WTC11 (cell line): Measurements from ENCODE around the gene PATE3.

Experiments used
- ATF1 ChIP-seq: sonication (generic); formaldehyde crosslinking; IDR thresholded peaks from 2 replicates; pipeline ENCODE4 v1.8.1; 2023; ENCODE audit warnings: mild to moderate bottlenecking, moderate library complexity, missing genetic modification reagents
- ATF3 ChIP-seq: sonication (generic); formaldehyde crosslinking; conservative IDR thresholded peaks from 2 replicates; pipeline ENCODE4 v1.8.1; 2022; ENCODE audit warnings: mild to moderate bottlenecking, missing genetic modification reagents
- ATF6 ChIP-seq: sonication (generic); formaldehyde crosslinking; IDR thresholded peaks from 2 replicates; pipeline ENCODE4 v1.8.1; 2023; ENCODE audit warnings: mild to moderate bottlenecking, missing genetic modification reagents
- CREM ChIP-seq: sonication (generic); formaldehyde crosslinking; IDR thresholded peaks from 2 replicates; pipeline ENCODE4 v1.8.1; 2022; ENCODE audit warnings: mild to moderate bottlenecking, missing genetic modification reagents, moderate library complexity
- CTCF ChIP-seq: fragments of 200-600 bp; IDR thresholded peaks from 2 replicates; pipeline ENCODE4 v1.8.0; 2022; ENCODE audit warnings: antibody characterized with exemption
- E2F1 ChIP-seq: sonication (generic); formaldehyde crosslinking; IDR thresholded peaks from 2 replicates; pipeline ENCODE4 v1.8.0; 2022; ENCODE audit warnings: mild to moderate bottlenecking, missing genetic modification reagents
- ETV6 ChIP-seq: sonication (generic); formaldehyde crosslinking; IDR thresholded peaks from 2 replicates; pipeline ENCODE4 v1.8.1; 2022; ENCODE audit warnings: mild to moderate bottlenecking, missing genetic modification reagents
- FOXP4 ChIP-seq: sonication (generic); formaldehyde crosslinking; IDR thresholded peaks from 2 replicates; pipeline ENCODE4 v1.8.0; 2022; ENCODE audit warnings: mild to moderate bottlenecking, missing genetic modification reagents
- PRDM15 ChIP-seq: sonication (generic); formaldehyde crosslinking; IDR thresholded peaks from 2 replicates; pipeline ENCODE4 v1.8.0; 2022; ENCODE audit warnings: missing genetic modification reagents
- PREB ChIP-seq: sonication (generic); formaldehyde crosslinking; IDR thresholded peaks from 2 replicates; pipeline ENCODE4 v1.8.1; 2022; ENCODE audit warnings: mild to moderate bottlenecking, missing genetic modification reagents, moderate library complexity, borderline replicate concordance
- SMAD4 ChIP-seq: sonication (generic); formaldehyde crosslinking; IDR thresholded peaks from 2 replicates; pipeline ENCODE4 v1.8.0; 2022; ENCODE audit warnings: mild to moderate bottlenecking, missing genetic modification reagents
- TCF7 ChIP-seq: sonication (generic); formaldehyde crosslinking; IDR thresholded peaks from 2 replicates; pipeline ENCODE4 v1.8.0; 2022; ENCODE audit warnings: mild to moderate bottlenecking, low read depth, missing genetic modification reagents, moderate library complexity
- TP53 ChIP-seq: sonication (generic); formaldehyde crosslinking; IDR thresholded peaks from 2 replicates; pipeline ENCODE4 v1.8.1; 2023; ENCODE audit warnings: mild to moderate bottlenecking, missing genetic modification reagents

- TF ChIP-seq PREB (CRISPR knock-in tag) (no peak), TCF7 (CRISPR knock-in tag) (no peak), PRDM15 (no peak), CTCF (no peak), ATF3 (no peak), CREM (CRISPR knock-in tag) (no peak), SMAD4 (CRISPR knock-in tag) (no peak), ETV6 (CRISPR knock-in tag) (no peak), ATF6 (CRISPR knock-in tag) (no peak), E2F1 (no peak), ATF1 (CRISPR knock-in tag) (no peak), TP53 (no peak), FOXP4 (no peak)
Observed at GRCh38 chr11:125766251-125766650, 21.7 kb upstream of the PATE3 start.
